ENCODE results near the gene KCNH5. TPM values are rescaled to one million over a fixed set of nuclear protein-coding genes. Genes with fewer than 3 reads are reported as not detected.

Gene KCNH5
- total and polyA plus RNA-seq, 12 donors = 0.15 TPM; not detected in 11

DNA sequence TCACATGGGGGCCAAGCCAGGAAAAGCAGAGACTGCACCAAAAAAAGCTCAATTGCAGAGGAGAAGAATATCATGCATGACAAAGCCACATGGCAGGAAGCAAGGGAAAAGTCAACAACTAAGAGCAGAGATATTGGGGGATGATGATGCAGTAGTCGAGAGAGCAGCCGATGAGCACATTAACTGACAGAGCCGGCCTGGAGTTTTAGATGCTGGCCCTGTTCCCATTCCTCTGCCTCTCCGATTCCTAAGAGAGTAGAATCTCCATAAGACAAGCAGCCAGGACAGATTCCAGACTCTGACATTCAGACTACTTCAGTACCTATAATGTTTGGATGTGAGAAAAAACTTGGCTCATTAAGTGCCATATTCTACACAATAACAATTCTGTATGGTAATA lies 155.9 kb downstream of the KCNH5 start:
- TF ChIP-seq, protein P1, sequence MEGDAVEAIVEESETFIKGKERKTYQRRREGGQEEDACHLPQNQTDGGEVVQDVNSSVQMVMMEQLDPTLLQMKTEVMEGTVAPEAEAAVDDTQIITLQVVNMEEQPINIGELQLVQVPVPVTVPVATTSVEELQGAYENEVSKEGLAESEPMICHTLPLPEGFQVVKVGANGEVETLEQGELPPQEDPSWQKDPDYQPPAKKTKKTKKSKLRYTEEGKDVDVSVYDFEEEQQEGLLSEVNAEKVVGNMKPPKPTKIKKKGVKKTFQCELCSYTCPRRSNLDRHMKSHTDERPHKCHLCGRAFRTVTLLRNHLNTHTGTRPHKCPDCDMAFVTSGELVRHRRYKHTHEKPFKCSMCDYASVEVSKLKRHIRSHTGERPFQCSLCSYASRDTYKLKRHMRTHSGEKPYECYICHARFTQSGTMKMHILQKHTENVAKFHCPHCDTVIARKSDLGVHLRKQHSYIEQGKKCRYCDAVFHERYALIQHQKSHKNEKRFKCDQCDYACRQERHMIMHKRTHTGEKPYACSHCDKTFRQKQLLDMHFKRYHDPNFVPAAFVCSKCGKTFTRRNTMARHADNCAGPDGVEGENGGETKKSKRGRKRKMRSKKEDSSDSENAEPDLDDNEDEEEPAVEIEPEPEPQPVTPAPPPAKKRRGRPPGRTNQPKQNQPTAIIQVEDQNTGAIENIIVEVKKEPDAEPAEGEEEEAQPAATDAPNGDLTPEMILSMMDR (IDR thresholded peaks at IDR 0.05) = no peak
- no peak for DNase-seq
- Histone ChIP-seq H3K4me3 (no peak overlapping the region), H3K4me1 (no peaks in the 10 kb centered on the region), H3K36me3 (no peaks in the 10 kb centered on the region), H3K27me3 (peaks cover 0 to 5% (median 0%) of the 10 kb centered on the region in 7 donors), H3K27ac (no peak overlapping the region), H3K9me3 (no peaks in the 10 kb centered on the region)
- WGBS, 2 donors = 43 to 47% methylated on average over 4 of the region's 4 CpGs
- no peak for ATAC-seq
- intact Hi-C loops (cut with DNase I) = no loop called here

DNA sequence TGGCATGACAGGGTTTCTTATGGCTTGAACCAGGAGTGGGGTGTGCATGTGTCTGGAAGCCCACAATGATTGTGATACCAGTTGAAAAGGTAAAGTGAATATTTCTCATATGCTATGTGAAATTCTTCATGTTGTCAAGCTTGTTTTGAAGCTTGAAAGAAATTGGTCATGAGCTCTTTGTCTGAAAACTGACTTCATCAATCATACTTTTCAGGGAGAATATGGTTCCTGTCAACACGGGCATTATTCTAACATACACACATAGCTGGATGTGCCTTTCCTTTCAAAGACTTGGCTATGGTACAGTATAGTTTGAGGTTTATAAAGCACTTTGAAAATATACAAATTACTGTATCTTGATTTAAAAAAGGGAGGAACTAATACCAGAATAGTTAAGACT lies 158.8 kb downstream of the KCNH5 start:
- H3K4me1 ChIP-seq = no peaks in the 10 kb centered on the region
- no peak for DNase-seq
- H3K9me3 ChIP-seq = no peaks in the 10 kb centered on the region
- intact Hi-C loops (cut with DNase I) = no loop called here
- no peaks in the 10 kb centered on the region for H3K36me3 ChIP-seq
- TF ChIP-seq, protein P1 (IDR thresholded peaks at IDR 0.05) = no peak
- no peak overlapping the region for H3K4me3 ChIP-seq
- H3K27ac ChIP-seq = no peak overlapping the region
- 70 to 77% methylated on average over 1 of the region's 1 CpG for WGBS, 2 donors
- H3K27me3 ChIP-seq = peaks cover 0 to 4% (median 0%) of the 10 kb centered on the region in 7 donors
- ATAC-seq = no peak

DNA sequence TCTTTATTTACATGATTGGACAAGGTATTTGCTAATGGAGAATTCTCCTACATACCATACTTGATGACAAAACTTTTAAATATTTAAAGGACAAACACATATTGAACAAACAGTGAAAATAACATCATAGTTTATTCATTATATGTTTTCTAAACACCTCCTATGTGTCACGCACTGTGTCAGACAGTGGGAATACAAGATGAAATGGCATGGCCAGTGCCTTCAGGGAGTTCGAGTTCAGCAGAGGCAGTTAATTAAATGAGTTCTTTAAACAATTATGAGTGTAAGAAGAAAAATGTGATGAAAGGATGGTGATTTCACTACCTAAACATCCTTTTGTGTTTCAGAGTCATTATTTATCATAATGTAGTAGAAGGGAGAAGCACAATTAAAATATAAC lies 159.8 kb downstream of the KCNH5 start:
- Histone ChIP-seq H3K27ac (no peak overlapping the region), H3K9me3 (no peaks in the 10 kb centered on the region), H3K4me1 (no peaks in the 10 kb centered on the region), H3K36me3 (no peaks in the 10 kb centered on the region), H3K27me3 (no peaks in the 10 kb centered on the region), H3K4me3 (no peak overlapping the region)
- 73 to 81% methylated on average over 2 of the region's 2 CpGs for WGBS, 2 donors
- DNase-seq (no peak), ATAC-seq (no peak)
- intact Hi-C loops (cut with DNase I) = no loop called here
- TF ChIP-seq, protein P1 (IDR thresholded peaks at IDR 0.05) = no peak

DNA sequence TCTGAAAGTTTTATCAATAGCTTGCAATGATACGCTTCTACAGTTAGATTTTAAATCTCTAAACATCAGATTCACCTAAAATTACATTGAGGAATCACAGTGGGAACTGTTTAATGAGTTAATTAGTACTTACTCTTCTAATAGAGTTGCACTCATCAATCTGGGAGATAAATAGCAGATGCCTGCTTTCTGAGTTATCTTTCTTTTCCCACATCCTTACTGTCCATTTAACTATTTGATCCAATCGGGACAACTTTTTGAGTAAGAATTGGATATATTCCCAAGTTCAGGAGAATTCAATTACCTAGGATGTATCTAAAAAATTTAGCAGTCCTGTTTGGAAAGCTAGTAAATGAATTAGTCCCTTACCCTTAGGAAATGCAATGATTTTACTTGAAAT lies 162.3 kb downstream of the KCNH5 start:
- H3K27ac ChIP-seq = no peak overlapping the region
- no peaks in the 10 kb centered on the region for H3K36me3 ChIP-seq
- no peaks in the 10 kb centered on the region for H3K4me1 ChIP-seq
- peaks cover 0 to 8% (median 0%) of the 10 kb centered on the region in 11 donors for H3K9me3 ChIP-seq
- TF ChIP-seq, protein P1 (IDR thresholded peaks at IDR 0.05) = no peak
- ATAC-seq (no peak), DNase-seq (no peak)
- no peak overlapping the region for H3K4me3 ChIP-seq
- 71 to 77% methylated on average over 2 of the region's 2 CpGs for WGBS, 2 donors
- intact Hi-C loops (cut with DNase I) = no loop called here
- H3K27me3 ChIP-seq = no peaks in the 10 kb centered on the region
